ENCODE measurements around the gene POLL.

Gene POLL

DNA sequence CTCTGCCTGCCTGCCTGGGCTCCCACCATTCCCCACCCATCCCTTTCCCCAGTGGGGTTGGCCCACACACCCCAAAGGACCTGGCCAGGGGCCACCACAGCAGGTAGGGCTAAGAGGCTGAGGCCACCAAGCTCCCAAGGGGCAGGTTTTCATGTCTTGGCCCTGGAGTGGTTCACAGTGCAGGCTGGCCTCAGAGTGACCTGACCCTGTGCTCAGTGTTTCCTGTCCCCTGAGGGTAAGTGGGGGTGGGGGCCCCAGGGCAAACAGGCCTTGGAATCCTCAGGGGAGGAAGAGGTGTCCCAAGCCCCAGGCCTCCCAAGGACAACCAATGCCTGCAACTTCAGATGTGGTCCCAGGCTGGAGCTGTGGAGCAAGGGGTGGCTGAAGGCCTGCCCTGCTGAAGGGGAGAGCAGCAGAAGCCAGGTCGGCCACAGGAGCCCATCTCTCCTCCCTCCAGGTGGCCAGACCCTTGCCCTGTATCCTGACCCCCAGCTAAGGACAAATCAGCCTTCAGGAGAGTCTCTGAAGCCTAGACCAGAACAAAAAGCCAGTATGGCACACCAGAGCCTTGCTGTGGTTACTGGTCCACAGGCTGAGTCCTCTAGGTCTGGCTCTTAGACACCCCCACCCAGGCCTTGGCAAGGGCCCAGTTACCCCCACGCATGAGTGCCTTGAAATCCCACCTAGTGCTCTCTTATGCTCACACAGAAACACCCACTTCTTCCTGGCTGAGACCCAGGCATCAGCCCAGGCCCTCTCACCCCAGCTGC is 27.6 kb downstream of the POLL start:
- no peak for DNase-seq (ENCODE audit: low read depth, low spot score)

DNA sequence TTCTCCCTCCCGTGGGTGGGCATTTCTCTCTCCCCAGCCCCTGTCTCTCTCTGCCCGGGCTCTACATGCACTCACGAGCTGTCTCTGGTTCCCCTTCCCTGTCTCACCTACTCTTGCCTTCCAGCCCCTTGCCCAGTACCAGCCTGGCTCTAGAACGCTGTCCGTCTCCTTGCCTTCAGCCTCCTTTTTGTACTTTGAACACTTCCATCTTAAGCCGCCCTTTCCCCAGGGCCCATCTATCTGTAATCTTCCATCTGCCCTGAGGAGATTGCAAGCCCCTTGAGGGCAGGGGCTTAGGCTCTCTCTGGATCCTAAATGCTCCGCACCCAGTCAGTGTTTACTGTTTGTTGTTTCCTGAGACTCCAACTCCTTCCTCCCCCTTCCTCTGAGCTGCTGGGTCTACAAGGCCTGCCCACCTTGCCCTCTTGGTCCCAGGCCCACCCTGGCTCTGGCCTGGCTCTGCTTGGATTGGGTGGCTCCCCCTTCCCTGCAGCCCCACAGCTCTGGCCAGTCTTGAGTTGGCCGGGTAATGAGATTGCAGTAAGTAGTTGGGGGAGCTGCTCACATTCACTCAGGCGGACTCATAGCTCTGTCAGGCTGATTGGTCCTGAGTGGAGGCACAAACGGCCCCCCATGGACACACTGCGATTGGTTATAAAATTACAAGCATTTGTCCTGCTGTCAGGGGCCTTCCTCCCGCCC is 28.3 kb downstream of the POLL start:
- no peak for DNase-seq (ENCODE audit: low read depth, low spot score)

DNA sequence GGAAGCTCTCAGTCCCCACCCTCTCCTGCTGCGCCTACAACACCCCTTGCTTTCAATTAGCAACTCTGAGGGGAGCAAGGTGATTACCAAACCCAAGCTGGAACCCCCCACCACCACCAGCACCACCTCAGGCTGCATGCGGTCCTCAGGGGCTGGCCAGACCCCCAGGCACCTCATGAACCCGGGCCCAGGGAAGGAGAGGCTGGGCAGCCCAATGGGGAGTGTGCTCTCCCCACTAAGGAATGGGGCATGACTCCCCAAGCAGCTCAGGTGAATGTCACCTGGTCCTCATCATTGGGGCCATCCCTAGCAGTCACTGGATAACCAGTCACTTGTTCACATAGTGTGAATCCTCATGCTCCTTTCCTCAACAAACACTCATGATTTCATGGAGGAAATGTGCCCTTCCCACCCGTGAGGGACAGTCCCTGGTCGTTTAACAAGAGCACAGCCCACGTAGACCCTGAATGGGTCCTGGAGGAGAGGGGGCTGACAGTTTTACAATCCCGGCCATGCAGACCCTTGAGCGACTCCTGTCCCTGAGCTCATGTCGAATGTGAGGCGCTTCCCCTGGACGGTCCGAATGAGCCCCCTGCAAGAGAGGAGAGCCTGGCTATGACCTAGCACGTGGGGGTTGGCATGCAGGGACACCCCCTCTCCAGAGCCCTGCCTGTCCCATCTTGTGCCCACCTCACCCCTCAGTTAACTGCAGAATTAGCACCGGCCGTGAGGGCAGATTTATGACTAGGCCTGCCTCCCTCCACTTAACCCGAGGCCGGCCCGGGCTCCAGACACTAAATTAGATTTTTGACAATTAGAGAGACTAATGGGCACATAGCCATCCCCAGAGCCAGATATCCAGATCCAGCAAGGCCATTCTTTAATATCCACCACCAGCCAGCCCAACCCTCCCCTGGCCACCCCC is 29.1 kb downstream of the POLL start:
- DNase-seq (ENCODE audit: low read depth, low spot score): no peak

DNA sequence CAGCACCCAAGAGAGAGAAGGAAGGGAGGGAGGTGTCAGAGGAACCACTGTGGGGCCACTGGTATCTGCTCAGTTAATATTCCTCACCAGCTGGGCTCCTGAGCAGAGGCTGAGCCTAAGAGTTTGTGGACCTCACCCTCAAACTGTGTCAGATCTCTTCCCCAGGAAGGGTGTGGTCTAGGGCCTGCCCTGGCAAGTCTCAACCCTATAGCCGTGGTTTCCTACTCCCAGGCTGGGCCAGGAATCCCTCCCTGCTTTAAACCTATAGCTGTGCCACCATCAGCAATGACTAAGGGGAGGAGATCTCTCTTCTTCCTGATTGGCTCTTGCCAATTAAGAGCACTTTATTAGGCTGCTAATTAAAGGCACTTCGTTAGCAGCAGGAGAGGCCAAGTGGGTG is 29.9 kb downstream of the POLL start:
- no peak for DNase-seq (ENCODE audit: low read depth, low spot score)

- DNase-seq (ENCODE audit: low read depth, low spot score): no peak
These were observed 30.5 kb downstream of the POLL start for GRCh38 chr10:101557541-101557940.

- DNase-seq (ENCODE audit: low read depth, low spot score): no peak
These were observed 35.6 kb downstream of the POLL start for GRCh38 chr10:101552442-101552841.

DNA sequence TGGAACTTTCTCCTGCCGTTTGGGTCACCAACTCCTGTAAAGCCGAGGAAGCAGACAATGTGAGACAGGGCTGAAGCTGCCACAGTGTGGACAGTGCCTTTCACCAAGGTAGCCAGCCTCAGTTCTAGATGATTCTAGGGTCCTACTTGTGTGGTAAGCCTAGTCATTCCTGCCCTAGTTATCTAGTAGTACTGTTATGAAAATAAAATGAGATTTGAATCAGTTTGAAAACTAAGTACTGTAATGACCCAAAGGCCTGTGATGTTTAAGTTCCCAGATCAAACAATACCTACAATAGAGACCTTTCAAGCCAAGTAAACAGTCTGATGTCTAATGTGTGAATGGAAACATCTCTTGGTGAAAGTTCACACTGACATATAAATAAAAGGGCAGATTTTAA is 37.1 kb downstream of the POLL start:
- no peak for DNase-seq (ENCODE audit: low read depth, low spot score)

DNA sequence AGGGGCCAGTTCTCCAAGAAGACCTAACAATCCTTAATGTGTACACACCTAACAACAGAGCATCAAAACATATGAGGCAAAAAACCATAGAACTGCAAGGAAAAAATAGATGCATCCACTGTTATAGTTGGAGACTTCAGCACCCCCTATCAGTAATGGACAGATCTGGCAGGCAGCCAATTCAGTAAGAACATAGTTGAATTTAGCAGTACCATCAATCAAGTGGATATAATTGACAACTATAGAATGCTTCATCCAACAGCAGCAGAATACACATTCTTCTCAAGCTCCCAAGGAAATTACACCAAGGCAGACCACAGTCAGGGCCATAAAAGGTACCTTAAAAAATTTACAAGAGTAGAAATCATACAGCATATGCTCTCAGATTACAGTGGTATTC is 42.2 kb downstream of the POLL start:
- DNase-seq (ENCODE audit: low read depth, low spot score): no peak

GRCh38 chr10:101538446-101538845 is 49.6 kb downstream of the POLL start:
- no peak for DNase-seq (ENCODE audit: low read depth, low spot score)

- no peak for DNase-seq (ENCODE audit: low read depth, low spot score)
These were observed 51.3 kb downstream of the POLL start for GRCh38 chr10:101536800-101537199.

DNA sequence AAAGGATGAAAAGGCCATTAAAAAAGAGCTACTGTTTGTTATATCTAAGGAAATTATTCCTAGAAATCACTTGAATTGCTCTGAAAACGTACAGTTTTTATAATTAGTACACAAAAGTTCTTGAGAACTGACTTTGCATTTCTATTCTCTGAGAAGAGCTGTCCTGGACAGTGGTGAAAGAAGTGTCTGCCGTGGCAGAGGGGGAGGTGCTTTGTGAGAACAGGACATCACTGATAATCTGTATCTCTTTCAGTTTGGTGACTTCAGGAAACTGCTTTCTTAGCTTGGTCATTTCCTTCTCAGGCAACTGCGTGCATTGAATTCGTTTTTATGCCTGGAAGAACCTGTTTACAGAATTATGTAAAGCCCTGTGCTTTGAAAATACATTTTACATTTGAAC is 52.1 kb downstream of the POLL start:
- no peak for DNase-seq (ENCODE audit: low read depth, low spot score)

- no peak for DNase-seq (ENCODE audit: low read depth, low spot score)
These were observed 58.1 kb downstream of the POLL start for GRCh38 chr10:101529725-101530553.

GRCh38 chr10:101529207-101529606 is 58.9 kb downstream of the POLL start:
- no peak for DNase-seq (ENCODE audit: low read depth, low spot score)

All from smooth muscle cell of the brain vasculature (primary cell).